T-helper 1 cell treated with Interleukin-12 subunit alpha and Interleukin-12 subunit beta and Interleukin-4 antibody, amounts not matched to agents 30 μg/mL and 1 μg/mL, for 36 hours (primary cell): ENCODE data around the gene SLC1A2.

Experiments
- H3K27ac Mint-ChIP-seq: one replicate; pipeline ENCODE4 v1.8.0; 2021; ENCODE audit warnings: mild to moderate bottlenecking, mixed read lengths
- H3K27me3 Mint-ChIP-seq: one replicate; pipeline ENCODE4 v1.8.0; 2021; ENCODE audit warnings: low read depth, mixed read lengths
- H3K36me3 Mint-ChIP-seq: one replicate; pipeline ENCODE4 v1.8.0; 2021; ENCODE audit warnings: low read depth, mixed read lengths
- H3K4me1 Mint-ChIP-seq: one replicate; pipeline ENCODE4 v1.8.0; 2021; ENCODE audit warnings: low read depth, mixed read lengths
- H3K4me3 Mint-ChIP-seq: one replicate; pipeline ENCODE4 v1.8.0; 2021; ENCODE audit warnings: mild to moderate bottlenecking, moderate library complexity, mixed read lengths
- H3K9me3 Mint-ChIP-seq: one replicate; pipeline ENCODE4 v1.8.0; 2021; ENCODE audit warnings: mixed read lengths

Gene SLC1A2

GRCh38 chr11:35419184-35419829, at the start of gene SLC1A2:
Gene SLC1A2, minus strand, starts transcription at chr11:35419558. Its CDS starts 592 bp downstream, at chr11:35418966.
- Mint-ChIP-seq H3K36me3 (no peaks in the 10 kb centered on the region), H3K27me3 (peaks cover 86% of the 10 kb centered on the region), H3K27ac (no peak within 1 kb of the TSS), H3K4me1 (peaks cover 6% of the 10 kb centered on the region), H3K4me3 (peak within 1 kb of the TSS; percentile 14), H3K9me3 (no peaks in the 10 kb centered on the region)

- Mint-ChIP-seq H3K9me3 (no peaks in the 10 kb centered on the region), H3K27ac (no peak overlapping the region), H3K27me3 (peaks cover 20% of the 10 kb centered on the region), H3K36me3 (no peaks in the 10 kb centered on the region), H3K4me3 (no peak overlapping the region), H3K4me1 (no peaks in the 10 kb centered on the region)
These were observed 46.7 kb upstream of the SLC1A2 start for GRCh38 chr11:35466058-35466457.

- no peaks in the 10 kb centered on the region for H3K36me3 Mint-ChIP-seq
- H3K4me3 Mint-ChIP-seq, result no peak overlapping the region
- no peaks in the 10 kb centered on the region for H3K4me1 Mint-ChIP-seq
- no peaks in the 10 kb centered on the region for H3K9me3 Mint-ChIP-seq
- no peak overlapping the region for H3K27ac Mint-ChIP-seq
- peaks cover 20% of the 10 kb centered on the region for H3K27me3 Mint-ChIP-seq
These were observed 45.0 kb upstream of the SLC1A2 start for GRCh38 chr11:35464308-35464707.

GRCh38 chr11:35463331-35463751, 44.0 kb upstream of the SLC1A2 start:
- Mint-ChIP-seq H3K36me3 (no peaks in the 10 kb centered on the region), H3K4me3 (no peak overlapping the region), H3K27ac (no peak overlapping the region), H3K27me3 (peaks cover 15% of the 10 kb centered on the region), H3K9me3 (no peaks in the 10 kb centered on the region), H3K4me1 (no peaks in the 10 kb centered on the region)

- Mint-ChIP-seq H3K27me3 (peaks cover 6% of the 10 kb centered on the region), H3K36me3 (no peaks in the 10 kb centered on the region), H3K4me3 (no peak overlapping the region), H3K4me1 (no peaks in the 10 kb centered on the region), H3K9me3 (no peaks in the 10 kb centered on the region), H3K27ac (no peak overlapping the region)
These were observed 42.7 kb upstream of the SLC1A2 start for GRCh38 chr11:35461917-35462538.

GRCh38 chr11:35459489-35459888, 40.1 kb upstream of the SLC1A2 start:
- Mint-ChIP-seq H3K9me3 (no peaks in the 10 kb centered on the region), H3K4me1 (no peaks in the 10 kb centered on the region), H3K27ac (no peak overlapping the region), H3K36me3 (no peaks in the 10 kb centered on the region), H3K4me3 (no peak overlapping the region), H3K27me3 (peaks cover 11% of the 10 kb centered on the region)

GRCh38 chr11:35458846-35459245, 39.5 kb upstream of the SLC1A2 start:
- Mint-ChIP-seq H3K4me1 (no peaks in the 10 kb centered on the region), H3K4me3 (no peak overlapping the region), H3K36me3 (no peaks in the 10 kb centered on the region), H3K27ac (no peak overlapping the region), H3K9me3 (no peaks in the 10 kb centered on the region), H3K27me3 (peaks cover 8% of the 10 kb centered on the region)

GRCh38 chr11:35454362-35454761, 35.0 kb upstream of the SLC1A2 start:
- Mint-ChIP-seq H3K36me3 (no peaks in the 10 kb centered on the region), H3K27me3 (peaks cover 19% of the 10 kb centered on the region)

GRCh38 chr11:35436581-35437250, 17.4 kb upstream of the SLC1A2 start:
- Mint-ChIP-seq H3K4me1 (no peaks in the 10 kb centered on the region), H3K4me3 (no peak overlapping the region), H3K27me3 (peaks cover 28% of the 10 kb centered on the region), H3K9me3 (no peaks in the 10 kb centered on the region), H3K36me3 (no peaks in the 10 kb centered on the region), H3K27ac (no peak overlapping the region)

More at GRCh38 chr11:35454362-35454761, 35.0 kb upstream of the SLC1A2 start:
- Mint-ChIP-seq H3K9me3 (no peaks in the 10 kb centered on the region), H3K4me3 (no peak overlapping the region), H3K27ac (no peak overlapping the region), H3K4me1 (no peaks in the 10 kb centered on the region)

- no peaks in the 10 kb centered on the region for H3K9me3 Mint-ChIP-seq
- H3K36me3 Mint-ChIP-seq, result no peaks in the 10 kb centered on the region
- no peak overlapping the region for H3K4me3 Mint-ChIP-seq
These were observed 14.2 kb upstream of the SLC1A2 start for GRCh38 chr11:35433588-35433987.

GRCh38 chr11:35432464-35432863, 13.1 kb upstream of the SLC1A2 start:
- Mint-ChIP-seq H3K4me1 (no peaks in the 10 kb centered on the region), H3K27ac (no peak overlapping the region), H3K9me3 (no peaks in the 10 kb centered on the region), H3K4me3 (no peak overlapping the region), H3K27me3 (peaks cover 15% of the 10 kb centered on the region), H3K36me3 (no peaks in the 10 kb centered on the region)

More at GRCh38 chr11:35433588-35433987, 14.2 kb upstream of the SLC1A2 start:
- H3K4me1 Mint-ChIP-seq, result no peaks in the 10 kb centered on the region
- no peak overlapping the region for H3K27ac Mint-ChIP-seq
- peaks cover 17% of the 10 kb centered on the region for H3K27me3 Mint-ChIP-seq

GRCh38 chr11:35427071-35427470, 7.7 kb upstream of the SLC1A2 start:
- no peak overlapping the region for H3K27ac Mint-ChIP-seq
- H3K4me1 Mint-ChIP-seq, result no peaks in the 10 kb centered on the region
- H3K4me3 Mint-ChIP-seq, result no peak overlapping the region
- no peaks in the 10 kb centered on the region for H3K36me3 Mint-ChIP-seq
- H3K27me3 Mint-ChIP-seq, result peaks cover 59% of the 10 kb centered on the region
- H3K9me3 Mint-ChIP-seq, result no peaks in the 10 kb centered on the region

GRCh38 chr11:35426351-35426750, 7.0 kb upstream of the SLC1A2 start:
- peaks cover 66% of the 10 kb centered on the region for H3K27me3 Mint-ChIP-seq
- no peak overlapping the region for H3K4me3 Mint-ChIP-seq
- H3K27ac Mint-ChIP-seq, result no peak overlapping the region
- H3K36me3 Mint-ChIP-seq, result no peaks in the 10 kb centered on the region
- no peaks in the 10 kb centered on the region for H3K9me3 Mint-ChIP-seq
- H3K4me1 Mint-ChIP-seq, result no peaks in the 10 kb centered on the region

GRCh38 chr11:35425603-35426212, 6.3 kb upstream of the SLC1A2 start:
- Mint-ChIP-seq H3K9me3 (no peaks in the 10 kb centered on the region), H3K4me3 (no peak overlapping the region), H3K36me3 (no peaks in the 10 kb centered on the region), H3K4me1 (no peaks in the 10 kb centered on the region), H3K27me3 (peaks cover 72% of the 10 kb centered on the region), H3K27ac (no peak overlapping the region)
